WTC11 (cell line): Measurements from ENCODE around the gene PAX9. TPM values are rescaled to one million over a fixed set of nuclear protein-coding genes. Genes with fewer than 3 reads are reported as not detected.

Experiments
- ATAC-seq: fragments of 200-7000 bp; cut with Tn5 transposase; 2 replicates; pipeline ENCODE4 v1.10.0; 2021; ENCODE audit warnings: mild to moderate bottlenecking, moderate library complexity
- CTCF ChIA-PET: fragments of 300-600 bp; sonication (Branson Sonifier 250); formaldehyde crosslinking; loops from one replicate; lab custom pipeline; 2021; ENCODE audit warnings: antibody characterized with exemption; lab: Charles Lee
- POLR2A ChIA-PET: fragments of 350-600 bp; sonication (Branson Sonifier 250); formaldehyde crosslinking; loops from one replicate; lab custom pipeline; 2021; ENCODE audit warnings: antibody characterized with exemption; lab: Charles Lee
- DNase-seq: peaks from one replicate; pipeline ENCODE4 v3.0.0; 2021; ENCODE audit warnings: low spot score
- H3K27ac Mint-ChIP-seq: 2 replicates; pipeline ENCODE4 v1.8.0; 2021; ENCODE audit warnings: mixed read lengths
- H3K27me3 Mint-ChIP-seq: 2 replicates; pipeline ENCODE4 v1.8.0; 2021; ENCODE audit warnings: low read depth, mild to moderate bottlenecking, moderate library complexity, mixed read lengths
- H3K36me3 Mint-ChIP-seq: 2 replicates; pipeline ENCODE4 v1.8.0; 2021; ENCODE audit warnings: mixed read lengths
- H3K4me1 Mint-ChIP-seq: 2 replicates; pipeline ENCODE4 v1.8.0; 2022; ENCODE audit warnings: mixed read lengths
- H3K4me3 Mint-ChIP-seq: 2 replicates; pipeline ENCODE4 v1.8.0; 2021; ENCODE audit warnings: mild to moderate bottlenecking, moderate library complexity, mixed read lengths
- H3K9me3 Mint-ChIP-seq: 2 replicates; pipeline ENCODE4 v1.8.0; 2021; ENCODE audit warnings: mixed read lengths
- ATF1 ChIP-seq: sonication (generic); formaldehyde crosslinking; IDR thresholded peaks from 2 replicates; pipeline ENCODE4 v1.8.1; 2023; ENCODE audit warnings: mild to moderate bottlenecking, moderate library complexity, missing genetic modification reagents
- CBFB ChIP-seq: sonication (generic); formaldehyde crosslinking; IDR thresholded peaks from 2 replicates; pipeline ENCODE4 v1.8.1; 2022; ENCODE audit warnings: mild to moderate bottlenecking, low read depth, missing genetic modification reagents
- CREB1 ChIP-seq: sonication (generic); formaldehyde crosslinking; IDR thresholded peaks from 2 replicates; pipeline ENCODE4 v1.8.0; 2023; ENCODE audit warnings: mild to moderate bottlenecking, missing genetic modification reagents
- EMX1 ChIP-seq: fragments of 250-450 bp; sonication (Bioruptor Pico); IDR thresholded peaks from 2 replicates; pipeline ENCODE4 v1.8.0; 2021; ENCODE audit warnings: mild to moderate bottlenecking
- GRHL2 ChIP-seq: fragments of 250-450 bp; sonication (Bioruptor Pico); IDR thresholded peaks from 2 replicates; pipeline ENCODE4 v1.8.0; 2022; ENCODE audit warnings: mild to moderate bottlenecking, moderate library complexity; ENCODE audit not compliant: insufficient replicate concordance, severe bottlenecking
- IRF2 ChIP-seq: sonication (generic); formaldehyde crosslinking; IDR thresholded peaks from 2 replicates; pipeline ENCODE4 v1.8.0; 2022; ENCODE audit warnings: low read depth, missing genetic modification reagents, borderline replicate concordance
- JAZF1 ChIP-seq: fragments of 250-450 bp; sonication (Bioruptor Pico); IDR thresholded peaks from 2 replicates; pipeline ENCODE4 v1.9.0; 2021; ENCODE audit warnings: moderate library complexity, mild to moderate bottlenecking, inconsistent platforms
- NFE2L1 ChIP-seq: sonication (generic); formaldehyde crosslinking; IDR thresholded peaks from 2 replicates; pipeline ENCODE4 v1.8.1; 2023; ENCODE audit warnings: missing genetic modification reagents
- OVOL2 ChIP-seq: fragments of 250-450 bp; sonication (Bioruptor Pico); IDR thresholded peaks from 2 replicates; pipeline ENCODE4 v1.9.0; 2021; ENCODE audit warnings: mild to moderate bottlenecking, borderline replicate concordance
- ZBTB21 ChIP-seq: sonication (generic); formaldehyde crosslinking; IDR thresholded peaks from 2 replicates; pipeline ENCODE4 v1.8.1; 2023; ENCODE audit warnings: mild to moderate bottlenecking, missing genetic modification reagents, borderline replicate concordance
- ZNF232 ChIP-seq: sonication (generic); formaldehyde crosslinking; IDR thresholded peaks from 2 replicates; pipeline ENCODE4 v1.8.0; 2022; ENCODE audit warnings: mild to moderate bottlenecking, missing genetic modification reagents
- total RNA-seq: library from RNA; stranded (reverse); gene quantifications from 3 replicates; pipeline ENCODE4 v1.2.3, GENCODE V29; 2021
- TF ChIP-seq, protein P1 (sequence below): sonication (generic); formaldehyde crosslinking; conservative IDR thresholded peaks from 2 replicates; pipeline ENCODE4 v1.8.1; 2022; ENCODE audit warnings: mild to moderate bottlenecking, missing genetic modification reagents
- TF ChIP-seq, protein P2 (sequence below): sonication (generic); formaldehyde crosslinking; IDR thresholded peaks from 2 replicates; pipeline ENCODE4 v1.8.1; 2023; ENCODE audit warnings: mild to moderate bottlenecking, missing genetic modification reagents, borderline replicate concordance
- TF ChIP-seq, protein P3 (sequence below): fragments of 250-450 bp; sonication (Bioruptor Pico); IDR thresholded peaks from 2 replicates; pipeline ENCODE4 v1.9.0; 2021; ENCODE audit warnings: mild to moderate bottlenecking
- TF ChIP-seq, protein P4 (sequence below): sonication (generic); formaldehyde crosslinking; IDR thresholded peaks from 2 replicates; pipeline ENCODE4 v1.8.0; 2022; ENCODE audit warnings: mild to moderate bottlenecking, missing genetic modification reagents
- TF ChIP-seq, protein P5 (sequence below): fragments of 200-600 bp; IDR thresholded peaks from 2 replicates; pipeline ENCODE4 v1.8.0; 2022; ENCODE audit warnings: antibody characterized with exemption
- TF ChIP-seq, protein P6 (sequence below): fragments of 250-450 bp; sonication (Bioruptor Pico); IDR thresholded peaks from 2 replicates; pipeline ENCODE4 v1.8.0; 2021; ENCODE audit warnings: mild to moderate bottlenecking

Gene PAX9
- total RNA-seq, 1 experiment from 2014 or later = not detected

DNA sequence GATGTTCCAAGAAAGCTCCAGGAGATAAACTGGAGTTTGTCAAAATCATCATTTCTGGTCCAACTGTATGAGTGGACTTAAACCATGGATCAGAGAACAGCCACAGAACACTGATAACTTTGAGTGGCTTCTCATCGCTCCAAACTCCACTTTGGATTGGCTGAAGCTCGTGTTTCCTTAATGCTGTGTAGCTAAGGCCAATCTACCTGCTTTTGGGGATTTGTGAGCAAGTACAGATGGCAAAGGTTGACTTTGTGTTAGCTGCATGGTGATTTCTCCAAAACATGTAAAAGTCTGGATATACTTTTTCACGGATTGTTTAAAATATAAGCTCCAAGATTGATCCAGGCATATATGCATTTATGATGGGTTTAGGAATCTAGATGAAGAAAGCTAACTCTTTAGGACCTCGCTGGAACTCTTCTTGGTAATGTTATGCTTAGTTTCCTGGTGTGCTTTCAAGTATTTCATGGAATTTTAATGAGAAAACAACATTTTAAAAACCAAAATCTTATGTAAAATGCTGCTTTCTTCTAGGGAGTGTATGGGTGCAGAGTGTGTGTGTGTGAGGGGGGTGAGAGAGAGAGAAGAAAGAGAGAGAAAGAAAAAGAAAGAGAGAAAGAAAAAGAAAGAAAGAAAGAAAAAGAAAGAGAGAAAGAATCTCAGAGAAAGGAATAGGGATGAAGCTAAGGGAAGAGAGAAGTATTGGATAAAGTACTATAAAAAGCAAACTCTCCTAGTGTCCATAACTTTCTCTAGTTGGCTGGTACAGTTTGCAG is 11.6 kb upstream of the PAX9 start:
- Mint-ChIP-seq H3K4me3 (no peak overlapping the region), H3K27ac (no peak overlapping the region), H3K9me3 (no peaks in the 10 kb centered on the region), H3K4me1 (peaks cover 19% of the 10 kb centered on the region), H3K27me3 (peaks cover 100% of the 10 kb centered on the region), H3K36me3 (no peaks in the 10 kb centered on the region)
- ChIA-PET POLR2A (interaction anchor here (1.7 kb wide), 1 partner anchor 66 kb away, joined by 4 read pairs; no protein-coding TSS in a partner anchor), CTCF (interaction anchor here (1.2 to 6.8 kb wide), 8 partner anchors 10 to 292 kb away, joined by 3 to 70 read pairs (median 5); partner anchors contain the start of genes NKX2-8 and PAX9)
- DNase-seq (no peak), ATAC-seq (no peak)
- TF ChIP-seq, protein P1, sequence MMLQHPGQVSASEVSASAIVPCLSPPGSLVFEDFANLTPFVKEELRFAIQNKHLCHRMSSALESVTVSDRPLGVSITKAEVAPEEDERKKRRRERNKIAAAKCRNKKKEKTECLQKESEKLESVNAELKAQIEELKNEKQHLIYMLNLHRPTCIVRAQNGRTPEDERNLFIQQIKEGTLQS (CRISPR knock-in tag) = no peak
- TF ChIP-seq, protein P2, sequence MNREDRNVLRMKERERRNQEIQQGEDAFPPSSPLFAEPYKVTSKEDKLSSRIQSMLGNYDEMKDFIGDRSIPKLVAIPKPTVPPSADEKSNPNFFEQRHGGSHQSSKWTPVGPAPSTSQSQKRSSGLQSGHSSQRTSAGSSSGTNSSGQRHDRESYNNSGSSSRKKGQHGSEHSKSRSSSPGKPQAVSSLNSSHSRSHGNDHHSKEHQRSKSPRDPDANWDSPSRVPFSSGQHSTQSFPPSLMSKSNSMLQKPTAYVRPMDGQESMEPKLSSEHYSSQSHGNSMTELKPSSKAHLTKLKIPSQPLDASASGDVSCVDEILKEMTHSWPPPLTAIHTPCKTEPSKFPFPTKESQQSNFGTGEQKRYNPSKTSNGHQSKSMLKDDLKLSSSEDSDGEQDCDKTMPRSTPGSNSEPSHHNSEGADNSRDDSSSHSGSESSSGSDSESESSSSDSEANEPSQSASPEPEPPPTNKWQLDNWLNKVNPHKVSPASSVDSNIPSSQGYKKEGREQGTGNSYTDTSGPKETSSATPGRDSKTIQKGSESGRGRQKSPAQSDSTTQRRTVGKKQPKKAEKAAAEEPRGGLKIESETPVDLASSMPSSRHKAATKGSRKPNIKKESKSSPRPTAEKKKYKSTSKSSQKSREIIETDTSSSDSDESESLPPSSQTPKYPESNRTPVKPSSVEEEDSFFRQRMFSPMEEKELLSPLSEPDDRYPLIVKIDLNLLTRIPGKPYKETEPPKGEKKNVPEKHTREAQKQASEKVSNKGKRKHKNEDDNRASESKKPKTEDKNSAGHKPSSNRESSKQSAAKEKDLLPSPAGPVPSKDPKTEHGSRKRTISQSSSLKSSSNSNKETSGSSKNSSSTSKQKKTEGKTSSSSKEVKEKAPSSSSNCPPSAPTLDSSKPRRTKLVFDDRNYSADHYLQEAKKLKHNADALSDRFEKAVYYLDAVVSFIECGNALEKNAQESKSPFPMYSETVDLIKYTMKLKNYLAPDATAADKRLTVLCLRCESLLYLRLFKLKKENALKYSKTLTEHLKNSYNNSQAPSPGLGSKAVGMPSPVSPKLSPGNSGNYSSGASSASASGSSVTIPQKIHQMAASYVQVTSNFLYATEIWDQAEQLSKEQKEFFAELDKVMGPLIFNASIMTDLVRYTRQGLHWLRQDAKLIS = no peak
- TF ChIP-seq ATF1 (CRISPR knock-in tag) = no peak

DNA sequence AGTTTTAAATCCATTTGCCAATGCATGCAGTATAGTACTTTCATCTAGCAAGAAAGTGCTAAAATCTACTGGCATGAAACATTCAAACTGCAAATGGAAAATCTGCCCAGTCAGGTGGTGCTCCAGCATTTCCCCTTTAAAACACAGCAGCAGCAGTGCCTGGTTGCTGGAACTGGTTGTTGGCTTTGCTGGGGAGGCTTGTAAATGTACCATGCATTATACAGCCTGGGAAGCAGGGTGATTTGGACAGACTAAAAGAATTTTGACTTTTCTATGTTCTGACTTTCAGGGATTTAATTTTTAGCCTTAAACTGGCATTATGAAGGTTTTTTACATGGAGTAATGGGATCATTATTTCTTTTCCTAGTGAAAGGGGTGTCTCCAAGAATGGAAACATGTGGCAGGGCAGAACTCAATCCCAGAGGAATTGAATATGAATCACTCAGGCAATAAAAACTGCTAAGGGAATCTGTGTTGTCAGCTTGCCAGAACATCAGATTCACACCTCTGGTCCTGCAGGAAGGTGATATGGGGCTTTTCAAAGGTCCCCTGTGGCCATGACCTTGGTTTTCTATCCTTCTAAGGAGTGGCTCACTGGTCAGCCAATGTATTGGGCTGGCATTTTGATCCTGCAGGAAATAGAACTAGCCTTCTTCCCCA is 9.0 kb upstream of the PAX9 start:
- ChIA-PET CTCF (interaction anchor here (1.2 kb wide), 1 partner anchor 128 kb away, joined by 3 read pairs; no protein-coding TSS in a partner anchor), POLR2A (no interaction called here)
- TF ChIP-seq ZBTB21 (CRISPR knock-in tag) (no peak), EMX1 (CRISPR knock-in tag) (no peak), CREB1 (CRISPR knock-in tag) (no peak), JAZF1 (no peak)
- no peak overlapping the region for H3K27ac Mint-ChIP-seq
- DNase-seq (no peak), ATAC-seq (no peak)
- no peak overlapping the region for H3K4me3 Mint-ChIP-seq
- no peaks in the 10 kb centered on the region for H3K9me3 Mint-ChIP-seq
- H3K4me1 Mint-ChIP-seq = peaks cover 36% of the 10 kb centered on the region
- H3K27me3 Mint-ChIP-seq = peaks cover 100% of the 10 kb centered on the region
- H3K36me3 Mint-ChIP-seq = no peaks in the 10 kb centered on the region

DNA sequence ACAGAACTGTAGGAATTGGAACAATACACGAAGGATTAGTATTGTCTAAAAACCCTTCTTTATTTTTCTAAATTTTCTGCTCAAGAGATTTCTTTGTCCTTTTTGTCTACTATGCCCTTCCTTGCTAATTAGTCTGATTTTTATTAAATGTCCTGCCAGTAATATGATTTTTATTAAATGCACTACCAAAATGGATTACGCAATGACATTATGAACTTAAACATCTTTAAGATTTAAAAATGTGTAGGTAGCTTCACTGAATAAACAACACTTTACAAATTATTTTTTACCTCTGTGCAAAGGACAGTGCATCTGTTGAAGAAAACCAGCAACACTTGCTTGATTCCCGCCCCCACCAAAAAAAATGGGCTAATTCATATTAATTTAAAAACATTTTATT is 8.2 kb upstream of the PAX9 start:
- DNase-seq (no peak), ATAC-seq (no peak)
- Mint-ChIP-seq H3K36me3 (no peaks in the 10 kb centered on the region), H3K27ac (no peak overlapping the region), H3K9me3 (no peaks in the 10 kb centered on the region), H3K4me1 (peaks cover 39% of the 10 kb centered on the region), H3K27me3 (peaks cover 100% of the 10 kb centered on the region), H3K4me3 (no peak overlapping the region)
- POLR2A ChIA-PET = no interaction called here
- CTCF ChIA-PET = interaction anchor here (1.2 to 6.4 kb wide), 2 partner anchors 128 to 289 kb away, joined by 5 to 44 read pairs; no protein-coding TSS in a partner anchor
- TF ChIP-seq, protein P3, sequence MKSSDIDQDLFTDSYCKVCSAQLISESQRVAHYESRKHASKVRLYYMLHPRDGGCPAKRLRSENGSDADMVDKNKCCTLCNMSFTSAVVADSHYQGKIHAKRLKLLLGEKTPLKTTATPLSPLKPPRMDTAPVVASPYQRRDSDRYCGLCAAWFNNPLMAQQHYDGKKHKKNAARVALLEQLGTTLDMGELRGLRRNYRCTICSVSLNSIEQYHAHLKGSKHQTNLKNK = no peak
- TF ChIP-seq OVOL2 (no peak), IRF2 (no peak), GRHL2 (CRISPR knock-in tag) (no peak), ZNF232 (CRISPR knock-in tag) (no peak), CBFB (no peak), NFE2L1 (CRISPR knock-in tag) (no peak)
- TF ChIP-seq, protein P4, sequence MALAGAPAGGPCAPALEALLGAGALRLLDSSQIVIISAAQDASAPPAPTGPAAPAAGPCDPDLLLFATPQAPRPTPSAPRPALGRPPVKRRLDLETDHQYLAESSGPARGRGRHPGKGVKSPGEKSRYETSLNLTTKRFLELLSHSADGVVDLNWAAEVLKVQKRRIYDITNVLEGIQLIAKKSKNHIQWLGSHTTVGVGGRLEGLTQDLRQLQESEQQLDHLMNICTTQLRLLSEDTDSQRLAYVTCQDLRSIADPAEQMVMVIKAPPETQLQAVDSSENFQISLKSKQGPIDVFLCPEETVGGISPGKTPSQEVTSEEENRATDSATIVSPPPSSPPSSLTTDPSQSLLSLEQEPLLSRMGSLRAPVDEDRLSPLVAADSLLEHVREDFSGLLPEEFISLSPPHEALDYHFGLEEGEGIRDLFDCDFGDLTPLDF (CRISPR knock-in tag) = no peak
- TF ChIP-seq, protein P5, sequence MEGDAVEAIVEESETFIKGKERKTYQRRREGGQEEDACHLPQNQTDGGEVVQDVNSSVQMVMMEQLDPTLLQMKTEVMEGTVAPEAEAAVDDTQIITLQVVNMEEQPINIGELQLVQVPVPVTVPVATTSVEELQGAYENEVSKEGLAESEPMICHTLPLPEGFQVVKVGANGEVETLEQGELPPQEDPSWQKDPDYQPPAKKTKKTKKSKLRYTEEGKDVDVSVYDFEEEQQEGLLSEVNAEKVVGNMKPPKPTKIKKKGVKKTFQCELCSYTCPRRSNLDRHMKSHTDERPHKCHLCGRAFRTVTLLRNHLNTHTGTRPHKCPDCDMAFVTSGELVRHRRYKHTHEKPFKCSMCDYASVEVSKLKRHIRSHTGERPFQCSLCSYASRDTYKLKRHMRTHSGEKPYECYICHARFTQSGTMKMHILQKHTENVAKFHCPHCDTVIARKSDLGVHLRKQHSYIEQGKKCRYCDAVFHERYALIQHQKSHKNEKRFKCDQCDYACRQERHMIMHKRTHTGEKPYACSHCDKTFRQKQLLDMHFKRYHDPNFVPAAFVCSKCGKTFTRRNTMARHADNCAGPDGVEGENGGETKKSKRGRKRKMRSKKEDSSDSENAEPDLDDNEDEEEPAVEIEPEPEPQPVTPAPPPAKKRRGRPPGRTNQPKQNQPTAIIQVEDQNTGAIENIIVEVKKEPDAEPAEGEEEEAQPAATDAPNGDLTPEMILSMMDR = no peak
- TF ChIP-seq, protein P6, sequence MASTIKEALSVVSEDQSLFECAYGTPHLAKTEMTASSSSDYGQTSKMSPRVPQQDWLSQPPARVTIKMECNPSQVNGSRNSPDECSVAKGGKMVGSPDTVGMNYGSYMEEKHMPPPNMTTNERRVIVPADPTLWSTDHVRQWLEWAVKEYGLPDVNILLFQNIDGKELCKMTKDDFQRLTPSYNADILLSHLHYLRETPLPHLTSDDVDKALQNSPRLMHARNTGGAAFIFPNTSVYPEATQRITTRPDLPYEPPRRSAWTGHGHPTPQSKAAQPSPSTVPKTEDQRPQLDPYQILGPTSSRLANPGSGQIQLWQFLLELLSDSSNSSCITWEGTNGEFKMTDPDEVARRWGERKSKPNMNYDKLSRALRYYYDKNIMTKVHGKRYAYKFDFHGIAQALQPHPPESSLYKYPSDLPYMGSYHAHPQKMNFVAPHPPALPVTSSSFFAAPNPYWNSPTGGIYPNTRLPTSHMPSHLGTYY (CRISPR knock-in tag) = no peak
